CD4-positive, alpha-beta T cell treated with Interleukin-15 for 1 hour (primary cell): ENCODE data around the gene ELK4.

Source experiments
- DNase-seq: peaks from one replicate; pipeline ENCODE4 v3.0.0-alpha.2; 2020

Gene ELK4

GRCh38 chr1:205593532-205593931 lies 38.3 kb downstream of the ELK4 start:
- DNase-seq = no peak

- no peak for DNase-seq
These were observed 39.3 kb downstream of the ELK4 start for GRCh38 chr1:205592443-205593003.

DNA sequence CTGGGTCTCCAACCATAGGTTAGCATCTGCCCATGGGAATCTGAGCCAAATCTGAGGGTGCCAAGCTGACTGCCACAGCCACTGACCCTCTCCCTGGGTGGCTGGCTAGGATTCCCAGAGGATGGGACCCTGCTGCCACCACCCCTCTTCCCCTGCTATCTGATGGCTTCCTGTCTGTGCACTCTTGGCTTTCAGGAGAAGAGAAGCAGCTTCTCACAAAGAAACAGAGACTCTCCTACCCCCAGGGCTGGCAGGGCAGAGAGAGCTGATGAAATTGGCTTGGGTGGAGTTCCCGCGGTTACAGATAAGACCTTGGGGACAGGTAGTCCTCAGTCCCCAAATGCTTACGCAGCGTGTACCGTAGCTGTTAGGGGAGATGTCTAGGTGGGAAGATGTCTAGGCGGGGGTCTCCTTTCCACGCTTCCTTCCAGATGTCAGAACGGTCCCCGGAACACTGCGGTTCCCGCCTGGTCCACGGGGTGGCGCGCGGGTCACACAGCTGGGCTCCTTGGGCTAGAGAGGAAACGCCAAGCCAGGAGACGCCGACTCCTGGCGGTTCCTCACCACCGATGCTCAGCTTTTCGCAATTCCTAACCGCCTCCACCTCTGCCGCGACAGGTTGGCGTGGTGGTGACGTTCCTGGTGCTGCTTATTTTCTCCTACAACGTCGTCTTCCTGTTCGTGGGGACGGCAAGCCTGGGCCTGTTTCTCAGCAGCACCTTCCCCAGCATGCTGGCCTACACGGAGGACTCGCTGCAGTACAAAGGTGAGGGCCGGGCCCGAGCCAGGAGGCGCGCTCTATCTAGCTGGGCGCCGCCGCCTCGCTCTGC lies 40.1 kb downstream of the ELK4 start:
- peak; percentile 85 for DNase-seq

- no peak for DNase-seq
These were observed 40.9 kb downstream of the ELK4 start for GRCh38 chr1:205590777-205591513.

GRCh38 chr1:205590457-205590768 lies 41.4 kb downstream of the ELK4 start:
- DNase-seq = no peak

DNA sequence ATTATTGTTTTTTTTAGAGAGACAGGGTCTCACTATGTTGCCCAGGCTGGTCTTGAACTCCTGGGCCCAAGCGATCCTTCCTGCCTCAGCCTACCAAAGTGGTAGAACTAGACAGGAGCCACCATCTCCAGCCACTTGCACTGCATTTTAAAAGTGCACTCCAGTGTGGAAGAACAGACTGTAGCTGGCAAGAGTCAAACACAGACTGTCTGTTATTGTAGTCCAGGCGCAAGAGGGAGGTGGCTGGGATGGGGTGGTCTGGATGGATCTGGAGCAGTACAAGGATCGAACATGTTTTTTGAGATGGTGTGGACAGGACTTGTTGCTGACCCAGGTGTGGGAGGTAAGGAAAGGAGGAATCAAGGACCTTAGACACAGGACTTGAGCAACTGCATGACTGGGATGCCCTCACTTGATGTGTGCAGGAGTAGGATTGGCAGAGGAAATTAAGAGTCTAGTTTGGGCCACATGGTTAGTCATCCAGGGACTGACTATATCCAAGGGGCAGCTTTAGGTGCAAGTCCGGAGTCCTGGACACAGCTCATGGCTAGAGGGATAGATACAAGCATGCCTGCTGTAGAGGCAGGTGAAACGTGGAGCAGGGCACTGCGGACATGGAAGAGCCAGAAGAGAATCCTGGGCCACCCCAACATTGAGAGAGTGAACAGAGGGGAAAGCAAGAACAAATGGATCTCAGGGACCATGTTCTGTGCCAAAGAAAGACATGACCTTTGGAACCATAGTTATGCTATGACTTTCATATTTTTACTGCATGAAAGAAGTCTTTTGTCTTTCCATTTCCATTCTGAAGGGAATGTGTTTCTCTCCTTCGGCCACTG lies 42.0 kb downstream of the ELK4 start:
- no peak for DNase-seq

- no peak for DNase-seq
These were observed 42.8 kb downstream of the ELK4 start for GRCh38 chr1:205589046-205589445.

GRCh38 chr1:205588636-205589035 lies 43.2 kb downstream of the ELK4 start:
- DNase-seq = no peak

DNA sequence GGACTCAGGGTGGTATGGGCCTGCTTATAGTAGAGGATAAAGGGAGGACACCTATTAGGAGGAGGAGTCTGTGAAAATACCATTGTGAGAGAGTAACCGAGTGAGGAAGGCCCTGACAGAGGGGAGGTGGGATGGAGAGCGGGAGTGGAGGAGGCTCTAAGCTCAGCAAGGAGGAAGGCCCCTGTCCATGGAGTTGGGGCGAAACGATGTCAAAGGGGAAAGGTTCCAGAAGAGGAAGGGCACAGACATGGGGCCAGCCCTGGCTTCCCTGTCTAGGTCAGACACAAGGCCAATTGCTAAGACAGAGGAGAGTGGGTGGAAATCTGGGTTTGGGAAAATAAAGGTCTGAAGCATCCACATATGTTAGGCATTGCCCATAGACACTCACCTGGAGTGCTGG lies 44.2 kb downstream of the ELK4 start:
- DNase-seq = no peak

DNA sequence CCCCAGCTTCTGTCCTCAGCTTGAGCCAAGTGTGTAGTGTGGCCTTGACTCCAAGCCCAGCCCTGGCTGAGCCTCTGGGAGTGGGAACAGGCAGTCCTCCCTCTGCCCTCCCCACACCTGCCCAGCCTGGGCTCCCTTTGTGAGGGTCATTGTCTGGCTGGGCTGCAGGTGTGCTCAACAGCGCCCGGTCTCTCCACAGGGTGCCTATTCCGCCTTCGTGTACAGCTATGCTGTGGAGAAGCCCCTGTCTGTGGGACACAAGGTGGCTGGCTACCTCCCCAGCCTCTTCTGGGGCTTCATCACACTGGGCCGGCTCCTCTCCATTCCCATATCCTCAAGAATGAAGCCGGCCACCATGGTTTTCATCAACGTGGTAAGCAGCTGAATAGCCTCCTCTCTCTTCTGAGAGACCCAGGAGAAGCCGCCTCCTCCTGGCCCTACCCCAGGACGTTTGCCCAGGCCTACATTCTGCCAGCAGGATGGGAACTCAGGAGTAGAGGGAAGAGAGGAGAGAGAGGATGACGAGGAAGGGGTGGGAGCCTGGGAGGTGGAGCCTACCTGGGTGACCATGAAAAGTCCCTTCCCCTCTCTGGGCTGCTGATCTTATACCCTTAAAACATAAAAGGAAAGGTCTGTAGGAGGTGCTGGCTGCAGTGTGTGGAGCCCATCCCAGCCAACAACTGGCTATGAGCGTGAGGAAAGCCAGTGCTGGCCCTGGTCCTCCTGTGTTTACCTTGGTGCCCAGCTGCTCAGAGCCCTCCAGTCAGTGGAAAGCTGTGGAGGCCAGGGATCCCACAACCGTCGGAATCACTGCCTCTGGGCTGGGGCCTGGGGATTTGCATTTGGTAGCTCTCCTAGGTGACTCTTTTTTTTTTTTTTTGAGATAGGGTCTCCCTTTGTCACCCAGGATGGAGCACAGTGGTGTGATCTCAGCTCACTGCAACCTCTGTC lies 45.7 kb downstream of the ELK4 start:
- no peak for DNase-seq

DNA sequence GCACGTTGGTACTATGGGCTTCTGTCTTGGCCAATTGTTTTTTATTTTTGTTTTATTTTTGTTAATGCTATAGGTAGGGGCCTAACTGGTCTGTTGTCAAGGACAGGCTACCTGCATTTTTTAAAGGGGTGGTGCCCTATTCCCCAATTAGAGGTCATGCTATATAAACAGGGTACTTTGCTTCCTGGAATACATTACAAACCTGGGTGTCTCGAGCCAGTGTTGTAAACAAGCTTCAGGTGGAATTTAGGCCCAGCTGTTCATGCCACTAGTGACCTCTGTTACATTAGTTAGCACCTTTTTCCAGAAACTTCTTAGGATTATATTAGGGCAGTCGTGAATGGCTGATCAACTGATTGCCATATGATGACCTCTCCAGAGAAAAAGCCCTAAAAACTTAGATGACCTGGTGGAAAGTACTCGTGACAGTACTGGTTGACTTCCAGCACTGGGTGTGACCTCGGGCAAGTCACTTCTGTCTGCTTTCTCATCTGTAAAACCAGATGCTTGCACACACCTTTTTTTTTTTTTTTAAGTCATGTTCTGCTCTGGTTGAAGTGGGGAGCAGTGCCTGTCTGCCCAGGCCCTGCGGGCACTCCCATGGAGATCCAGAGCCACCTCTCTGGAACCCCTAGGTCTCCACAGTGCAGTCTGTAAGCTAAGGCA lies 46.5 kb downstream of the ELK4 start:
- no peak for DNase-seq

DNA sequence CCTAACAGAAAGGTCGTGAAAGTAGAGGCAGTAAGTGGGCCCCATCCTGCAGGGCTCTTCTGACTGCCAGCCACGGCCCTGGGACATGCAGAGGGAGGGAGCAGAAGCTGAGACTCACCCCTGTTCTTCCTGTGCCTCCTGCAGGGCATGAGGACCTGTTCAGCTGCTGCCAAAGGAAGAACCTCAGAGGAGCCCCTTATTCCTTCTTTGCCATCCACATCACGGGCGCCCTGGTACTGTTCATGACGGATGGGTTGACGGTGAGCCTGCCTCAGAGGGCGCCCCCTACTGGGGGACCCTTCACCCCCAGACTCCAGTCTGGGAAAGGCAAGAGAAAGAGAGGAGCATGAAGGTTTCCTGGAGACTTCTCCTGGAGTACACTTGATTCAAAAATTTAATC lies 47.1 kb downstream of the ELK4 start:
- DNase-seq = no peak

DNA sequence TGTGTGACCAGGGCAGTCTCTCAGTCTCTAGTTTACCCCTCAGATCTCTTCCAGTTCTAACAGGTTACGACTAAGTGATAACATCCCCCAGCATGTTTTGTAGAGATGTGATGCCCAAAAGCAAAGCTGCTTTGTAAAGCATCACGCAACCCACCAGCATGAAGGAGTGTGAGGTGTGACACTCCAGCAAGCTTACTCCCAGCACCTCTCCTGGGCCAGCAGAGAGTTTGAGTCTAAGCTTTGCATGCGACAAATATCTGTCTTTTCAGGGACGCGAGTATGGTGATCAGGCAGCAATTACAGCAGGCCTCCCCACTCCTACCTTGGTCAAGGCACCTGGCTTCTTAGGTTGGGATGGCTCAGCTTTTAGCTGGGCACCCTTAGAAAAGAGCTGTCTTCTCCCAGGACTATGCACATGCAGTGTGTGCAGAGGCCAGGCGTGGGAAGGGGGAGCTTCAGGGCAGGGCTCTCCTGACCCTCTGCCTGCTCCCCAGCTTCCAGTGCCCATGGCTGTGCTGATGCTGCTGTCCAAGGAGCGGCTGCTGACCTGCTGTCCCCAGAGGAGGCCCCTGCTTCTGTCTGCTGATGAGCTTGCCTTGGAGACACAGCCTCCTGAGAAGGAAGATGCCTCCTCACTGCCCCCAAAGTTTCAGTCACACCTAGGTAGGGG lies 48.2 kb downstream of the ELK4 start:
- no peak for DNase-seq

DNA sequence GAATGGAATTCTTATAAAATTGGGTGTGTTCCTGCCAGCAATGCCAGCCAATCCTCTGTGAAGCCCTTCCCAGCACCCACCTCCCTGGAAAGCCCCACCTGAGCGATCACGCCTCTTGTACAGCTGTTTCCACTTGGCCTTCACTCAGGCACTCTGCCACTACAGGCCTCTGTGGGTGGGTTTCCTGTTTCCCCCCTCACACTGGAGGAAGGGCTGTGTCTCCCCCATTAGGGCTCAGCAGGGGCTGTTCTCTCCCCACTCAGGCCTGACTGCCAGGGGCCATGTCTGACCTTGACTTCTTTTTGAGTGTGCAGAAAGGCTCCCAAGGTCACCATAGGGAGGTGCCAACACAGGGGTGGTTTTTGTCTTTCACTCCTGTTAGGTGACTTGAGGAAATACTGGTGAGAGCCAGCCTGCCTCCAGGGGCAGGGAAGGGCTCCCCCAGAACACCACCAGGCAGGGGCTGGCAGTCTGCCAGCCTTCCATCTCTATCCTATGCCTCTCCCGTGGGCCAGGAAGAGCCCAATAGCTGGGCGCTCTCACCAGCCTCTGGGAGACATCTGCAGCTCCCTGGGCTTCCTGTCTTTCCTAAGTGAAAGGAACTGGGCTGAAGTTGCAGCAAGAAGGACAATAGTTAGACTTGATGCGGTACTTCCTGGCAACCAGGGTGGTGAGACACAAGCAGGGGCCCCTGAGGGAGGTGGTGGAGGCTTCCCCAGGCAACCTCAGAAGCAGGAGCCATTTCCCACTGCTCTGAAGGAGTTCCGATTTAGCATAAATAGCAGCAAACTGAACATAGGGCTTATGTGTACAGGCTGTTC lies 49.1 kb downstream of the ELK4 start:
- DNase-seq = no peak

- DNase-seq = no peak
These were observed 49.8 kb downstream of the ELK4 start for GRCh38 chr1:205582046-205582445.

DNA sequence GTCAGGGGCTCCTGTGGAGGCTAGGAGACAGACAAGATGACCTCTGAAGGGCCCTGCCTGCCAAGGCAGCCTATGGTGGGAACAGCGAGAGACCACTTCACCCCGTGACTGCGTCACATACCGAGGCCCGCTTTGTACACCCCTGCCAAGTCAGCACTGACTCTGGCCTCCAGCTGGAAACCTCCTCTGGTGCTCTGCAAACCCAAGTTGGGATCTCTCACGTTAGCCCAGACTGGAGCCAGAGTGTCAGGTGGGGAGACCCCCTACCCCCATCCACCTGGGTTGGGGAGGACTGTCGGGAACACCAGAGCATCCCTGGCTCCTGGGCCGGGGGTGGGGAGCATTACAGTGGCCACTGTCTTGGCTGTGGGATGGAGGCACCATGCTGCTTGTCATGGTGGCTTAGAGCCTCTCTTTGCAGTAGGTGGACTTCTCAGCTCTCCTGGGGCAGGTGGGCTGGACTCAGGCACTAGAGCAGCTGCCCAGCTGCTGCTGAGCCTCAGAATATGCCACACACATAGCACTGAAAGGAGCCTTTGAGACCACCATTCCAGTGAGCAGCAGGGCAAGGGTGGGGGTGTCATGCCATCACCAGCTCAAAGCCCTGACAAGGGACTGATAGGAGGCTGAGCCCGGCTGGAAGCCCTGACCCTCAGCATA lies 50.4 kb downstream of the ELK4 start:
- no peak for DNase-seq

DNA sequence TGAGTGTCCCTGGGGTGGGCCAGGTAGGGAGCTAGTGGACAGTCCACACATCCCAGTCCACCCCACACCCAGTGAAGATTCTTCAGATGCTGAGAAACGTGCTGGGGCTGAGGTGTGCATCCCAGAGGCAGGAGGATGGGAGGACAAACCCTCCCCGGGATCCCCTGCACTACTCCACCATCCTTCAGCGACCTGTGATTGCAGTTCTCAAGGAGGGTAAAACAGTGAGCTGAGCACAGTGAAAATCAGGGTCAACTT lies 51.0 kb downstream of the ELK4 start:
- DNase-seq = no peak

DNA sequence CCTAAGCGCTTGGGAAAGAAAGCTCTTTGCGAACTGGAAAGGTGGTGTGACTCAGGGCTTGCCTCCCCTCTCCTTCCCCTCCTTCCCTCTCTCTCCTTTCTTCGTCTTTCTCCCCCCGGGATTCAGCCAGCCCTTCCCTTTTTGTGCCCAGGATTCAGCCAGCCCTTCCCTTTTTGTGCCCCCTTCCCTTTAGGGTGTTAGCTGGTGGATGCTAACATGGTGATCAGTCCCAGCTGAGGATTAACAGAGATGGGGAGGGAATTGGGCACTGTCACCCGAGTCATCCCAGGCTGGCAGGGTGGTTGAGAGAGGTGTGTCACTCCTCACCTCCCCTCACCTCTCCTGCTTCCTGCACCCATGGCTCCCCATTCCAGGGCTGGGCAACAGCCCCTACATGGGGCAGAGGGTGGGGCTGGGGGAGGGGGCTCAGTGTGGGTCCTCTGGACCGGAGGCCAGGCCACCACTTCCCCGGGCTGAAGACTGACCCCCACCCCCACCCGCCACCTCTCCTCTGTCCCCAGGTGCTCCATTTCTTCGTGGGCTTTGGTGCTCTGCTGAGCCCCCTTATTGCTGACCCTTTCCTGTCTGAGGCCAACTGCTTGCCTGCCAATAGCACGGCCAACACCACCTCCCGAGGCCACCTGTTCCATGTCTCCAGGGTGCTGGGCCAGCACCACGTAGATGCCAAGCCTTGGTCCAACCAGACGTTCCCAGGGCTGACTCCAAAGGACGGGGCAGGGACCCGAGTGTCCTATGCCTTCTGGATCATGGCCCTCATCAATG lies 51.5 kb downstream of the ELK4 start:
- no peak for DNase-seq

GRCh38 chr1:205579711-205580110 lies 52.1 kb downstream of the ELK4 start:
- no peak for DNase-seq
